Stimulated activated CD8-positive, alpha-beta memory T cell treated with anti-CD3 and anti-CD28 coated beads, Interleukin-4, amount 100 ng/mL, for 4 hours (primary cell): Measurements from ENCODE around the gene CFAP92.
"Not testable (repeated sequence)": the region's sequence is repeated elsewhere in the genome, so short reads cannot be mapped to it uniquely, and the experiment has no call there.

ENCODE experiments used
- DNase-seq, 2 donors: peaks; one replicate each; pipeline ENCODE4 v3.0.0-alpha.2; 2020; ENCODE audit warnings: low read depth in 2 of 2, low spot score in 1 of 2

Gene CFAP92

DNA sequence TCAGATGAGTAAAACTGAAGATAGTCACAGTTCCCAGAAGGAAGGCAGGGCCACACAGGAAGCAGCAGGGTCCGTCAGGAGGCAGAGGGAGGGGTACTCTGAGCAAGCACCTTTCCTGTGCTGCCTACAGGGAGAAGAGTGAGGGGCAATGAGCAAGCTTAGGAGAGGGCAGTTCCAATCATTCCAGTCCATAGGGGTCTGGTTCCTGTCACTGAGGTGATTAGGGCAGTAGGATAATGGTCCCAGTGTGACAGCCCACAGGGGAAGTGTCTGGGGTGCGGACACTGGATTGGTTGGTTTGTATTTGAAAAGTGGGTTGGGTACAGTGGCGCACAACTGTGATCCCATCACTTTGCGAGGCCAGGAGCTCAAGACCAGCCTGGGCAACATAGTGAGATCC lies 121.6 kb downstream of the CFAP92 start:
- DNase-seq = no peak

DNA sequence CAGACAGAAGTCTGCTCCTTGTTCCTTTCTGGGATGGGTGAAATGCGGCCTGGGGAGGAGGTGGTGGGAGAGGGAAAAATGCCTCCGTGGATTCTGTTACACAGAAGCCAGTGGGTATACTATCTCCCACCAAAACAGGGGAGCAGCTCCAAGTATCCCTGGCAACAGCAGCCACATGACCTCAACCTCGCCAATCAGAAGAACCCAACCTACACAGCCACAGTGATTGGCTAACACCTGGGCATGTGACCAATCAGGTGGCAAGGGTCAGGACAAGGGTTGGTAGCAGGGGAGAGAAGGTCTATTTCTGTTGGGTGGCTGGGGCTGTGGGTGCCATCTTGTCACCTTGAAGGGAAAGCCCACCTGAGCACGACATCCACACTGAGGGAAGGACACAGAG lies 123.5 kb downstream of the CFAP92 start:
- no peak for DNase-seq

DNA sequence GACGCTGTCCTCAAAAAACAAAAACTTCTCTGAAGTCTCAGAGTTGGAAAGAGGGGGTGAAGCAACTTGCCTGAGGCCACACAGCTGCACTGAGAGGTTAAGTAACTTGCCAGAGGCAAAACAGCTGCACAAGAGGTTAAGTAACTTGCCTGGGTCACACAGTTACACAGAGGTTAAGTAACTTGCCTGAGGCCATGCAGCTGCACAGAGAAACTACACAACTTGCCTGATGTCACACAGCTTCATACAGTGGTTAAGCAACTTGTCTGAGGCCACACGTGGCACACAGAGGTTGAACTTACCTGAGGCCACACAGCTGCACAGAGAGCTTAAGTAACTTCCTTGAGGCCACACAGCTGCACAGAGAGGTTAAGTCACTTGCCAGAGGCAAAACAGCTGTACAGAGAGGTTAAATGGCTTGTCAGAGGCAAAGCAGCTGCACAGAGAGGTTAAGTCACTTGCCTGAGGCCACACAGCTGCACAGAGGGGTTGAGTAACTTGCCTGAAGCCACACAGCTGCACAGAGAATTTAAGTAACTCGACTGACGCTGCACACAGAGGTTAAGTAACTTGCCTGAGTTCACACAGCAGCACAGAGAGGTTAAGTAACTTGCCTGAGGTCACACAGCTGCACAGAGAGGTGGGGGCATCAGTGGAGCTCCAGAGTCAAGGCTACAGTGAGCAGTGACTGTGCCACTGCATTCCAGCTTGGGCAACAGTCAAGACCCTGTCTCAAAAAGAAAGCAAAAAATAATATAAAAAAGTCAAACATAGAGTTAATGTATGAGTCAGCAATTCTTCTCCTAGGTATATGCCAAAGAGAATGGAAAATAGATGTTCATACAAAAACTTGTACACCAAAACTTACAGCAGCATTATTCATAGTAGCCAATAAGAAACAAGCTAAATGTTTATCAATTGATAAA lies 126.4 kb downstream of the CFAP92 start:
- DNase-seq = no peak

DNA sequence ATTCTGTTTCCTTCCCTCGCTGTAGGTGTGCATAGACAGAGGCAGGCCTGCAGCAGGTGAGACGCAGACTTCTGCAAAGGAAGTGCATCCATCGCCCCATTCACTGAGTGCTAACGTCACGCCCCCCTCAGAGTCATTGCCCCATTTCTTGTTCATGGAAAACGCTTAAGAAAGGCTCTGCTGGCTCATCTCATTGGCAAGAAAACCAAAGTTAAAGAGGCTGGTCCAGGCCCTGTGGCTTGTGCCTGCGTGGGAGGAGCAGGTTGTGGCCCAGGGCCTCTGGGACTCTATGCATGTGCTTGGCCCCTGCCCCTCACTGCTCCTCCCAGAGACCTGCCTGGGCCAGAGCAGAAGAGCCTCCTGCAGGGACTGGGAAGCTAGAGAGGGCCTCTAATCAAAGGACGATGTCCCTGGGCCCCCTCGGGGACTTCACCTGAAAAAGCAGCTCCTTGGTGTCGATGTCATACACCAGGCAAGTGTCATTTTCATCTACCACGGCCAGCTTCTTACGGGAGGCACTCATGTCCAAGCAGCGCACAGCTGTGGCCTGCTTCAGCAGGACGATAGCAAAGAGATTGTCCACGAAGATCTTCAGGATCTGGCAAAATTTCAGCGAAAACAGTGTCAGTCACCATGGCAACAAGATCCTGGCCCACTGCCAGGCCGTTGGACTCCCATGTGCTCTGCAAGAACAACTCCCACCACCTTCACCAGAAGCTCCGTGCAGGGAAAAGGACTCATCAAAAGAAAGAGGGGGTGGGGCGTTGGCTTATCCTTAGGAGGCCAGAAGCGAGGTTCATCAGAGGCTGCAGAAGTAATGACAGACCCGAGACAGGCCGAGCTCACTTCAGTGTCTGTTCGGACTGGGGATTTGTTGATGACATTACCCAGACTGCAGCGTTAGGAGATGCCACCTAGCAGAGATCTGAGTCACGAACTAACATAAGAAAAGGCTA lies 128.7 kb downstream of the CFAP92 start:
- not testable (repeated sequence) for DNase-seq

DNA sequence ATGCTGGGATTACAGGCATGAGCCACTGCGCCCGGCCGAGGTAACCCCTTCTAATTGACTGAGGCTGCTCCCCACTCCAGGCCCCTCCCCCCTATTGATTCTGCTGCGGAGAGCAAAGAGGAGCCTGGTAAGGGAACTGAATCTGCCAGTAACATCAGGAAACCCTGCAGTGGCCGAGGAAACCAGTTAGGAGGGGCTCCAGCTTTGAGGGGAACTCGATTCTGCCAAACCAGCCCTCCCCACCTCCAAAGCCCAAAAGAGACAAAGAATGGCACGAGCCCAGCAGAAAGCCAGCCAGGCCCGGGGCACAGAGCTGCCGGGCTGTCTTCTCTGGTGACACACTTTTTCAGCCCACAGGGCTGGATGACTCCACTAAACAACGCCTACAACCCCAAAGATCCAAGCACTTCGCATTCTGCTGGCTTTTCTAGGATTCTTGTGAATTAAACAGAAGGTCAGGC lies 129.5 kb downstream of the CFAP92 start:
- no peak for DNase-seq

DNA sequence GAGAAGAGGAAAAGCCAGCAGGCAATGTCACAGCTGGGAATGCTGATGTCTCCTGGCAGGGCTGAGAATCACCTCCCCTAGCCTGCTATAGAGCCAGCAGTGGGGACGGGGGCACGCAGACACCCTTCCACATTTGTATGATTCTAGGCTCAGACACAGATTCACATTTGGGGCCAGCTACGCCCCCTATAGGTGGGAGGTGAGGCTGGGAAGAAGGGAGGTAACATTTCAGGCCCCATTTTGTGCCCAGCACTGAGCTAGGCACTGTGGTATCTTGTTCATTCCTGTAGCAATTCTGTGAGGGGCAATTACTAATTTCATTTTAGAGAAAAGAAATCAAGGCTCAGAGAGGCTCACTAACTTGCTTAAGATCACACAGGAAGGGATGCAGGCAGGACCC lies 130.3 kb downstream of the CFAP92 start:
- DNase-seq = no peak

DNA sequence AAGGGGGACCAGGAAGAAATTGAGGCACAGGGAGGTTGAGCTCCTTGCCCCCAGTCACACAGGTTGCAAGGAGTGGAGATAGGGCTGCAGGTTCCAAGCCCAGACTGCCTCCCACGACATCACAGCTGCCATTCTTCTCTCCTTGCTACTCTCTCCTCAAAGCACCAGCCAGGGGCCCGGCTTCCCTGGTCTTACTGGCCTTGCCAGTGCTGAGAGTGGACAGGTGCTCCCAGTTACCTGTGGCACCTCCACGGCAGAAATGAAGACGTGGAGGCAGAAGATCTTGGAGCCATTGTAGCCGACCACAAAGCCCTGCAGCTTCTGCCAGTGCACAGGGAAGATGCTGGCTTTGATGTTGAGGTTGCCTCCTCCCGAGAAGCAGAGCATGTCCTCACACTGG lies 132.4 kb downstream of the CFAP92 start:
- no peak for DNase-seq
